GM19452 (cell line): Measurements from ENCODE around the gene NCBP2L.

Experiments
- ATAC-seq: cut with Tn5 transposase; IDR thresholded peaks from one replicate; pipeline ENCODE4 v1.9.1; 2021; ENCODE audit not compliant: unreplicated experiment

The NCBP2L gene

GRCh38 chrX:107777536-107777832 is at the start of gene NCBP2L:
NCBP2L (plus strand) TSS chrX:107777733; CDS start chrX:107794221, 16,488 bp downstream.
- no peak for ATAC-seq

GRCh38 chrX:107728371-107729099 is 49.0 kb upstream of the NCBP2L start:
- no peak for ATAC-seq

DNA sequence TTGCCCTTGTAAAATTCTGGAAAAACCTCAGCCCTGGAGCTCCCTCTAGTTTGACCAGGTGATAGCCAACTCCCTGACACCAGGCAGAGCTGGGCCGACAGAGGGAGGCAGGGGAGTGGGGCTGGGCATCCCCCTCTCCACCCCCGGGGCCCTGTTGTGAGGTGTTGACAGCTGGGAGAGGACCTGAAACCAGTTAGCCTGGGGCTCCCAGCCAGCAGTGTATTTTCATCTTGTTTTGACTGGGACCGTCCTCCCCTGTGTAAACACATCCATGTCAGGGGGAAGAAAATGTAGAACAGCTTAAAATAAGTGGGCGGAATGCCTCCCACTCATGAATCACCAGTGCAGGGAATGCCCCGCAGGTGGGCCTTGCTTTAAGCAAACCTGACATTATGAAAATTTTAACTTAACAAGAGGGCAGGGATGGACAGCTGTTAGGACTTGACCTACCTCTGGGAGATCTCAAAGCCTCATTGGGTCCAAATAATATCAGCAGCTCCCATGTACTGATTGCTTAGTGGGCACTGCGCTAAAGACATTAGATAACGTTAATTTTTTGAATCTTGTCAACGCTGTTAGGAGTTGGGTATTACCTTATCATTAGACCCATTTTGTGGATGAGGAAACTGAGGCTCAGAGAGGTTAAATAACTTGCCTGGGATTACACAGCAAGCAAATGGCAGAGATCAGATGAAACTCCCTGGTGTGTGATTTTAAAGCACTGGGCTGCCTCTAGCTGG is 47.8 kb upstream of the NCBP2L start:
- ATAC-seq, result peak; percentile 77

DNA sequence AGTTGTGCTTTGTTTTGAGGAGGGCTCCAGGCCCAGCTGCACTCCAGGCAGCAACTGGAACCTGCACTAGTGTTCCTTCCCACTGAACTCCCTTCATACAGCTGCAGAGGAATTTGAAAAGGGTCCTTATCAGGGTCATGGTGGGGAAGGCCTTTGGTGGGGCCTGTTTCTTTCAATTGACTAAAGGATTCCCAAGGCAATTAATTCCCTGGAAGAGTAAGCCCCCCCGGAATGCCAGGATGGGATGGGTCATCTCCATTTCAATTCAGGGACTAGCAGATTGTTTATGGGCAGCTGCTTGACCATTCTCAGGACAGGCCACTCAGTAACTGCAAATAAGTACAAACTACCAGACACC is 47.3 kb upstream of the NCBP2L start:
- ATAC-seq, result no peak

DNA sequence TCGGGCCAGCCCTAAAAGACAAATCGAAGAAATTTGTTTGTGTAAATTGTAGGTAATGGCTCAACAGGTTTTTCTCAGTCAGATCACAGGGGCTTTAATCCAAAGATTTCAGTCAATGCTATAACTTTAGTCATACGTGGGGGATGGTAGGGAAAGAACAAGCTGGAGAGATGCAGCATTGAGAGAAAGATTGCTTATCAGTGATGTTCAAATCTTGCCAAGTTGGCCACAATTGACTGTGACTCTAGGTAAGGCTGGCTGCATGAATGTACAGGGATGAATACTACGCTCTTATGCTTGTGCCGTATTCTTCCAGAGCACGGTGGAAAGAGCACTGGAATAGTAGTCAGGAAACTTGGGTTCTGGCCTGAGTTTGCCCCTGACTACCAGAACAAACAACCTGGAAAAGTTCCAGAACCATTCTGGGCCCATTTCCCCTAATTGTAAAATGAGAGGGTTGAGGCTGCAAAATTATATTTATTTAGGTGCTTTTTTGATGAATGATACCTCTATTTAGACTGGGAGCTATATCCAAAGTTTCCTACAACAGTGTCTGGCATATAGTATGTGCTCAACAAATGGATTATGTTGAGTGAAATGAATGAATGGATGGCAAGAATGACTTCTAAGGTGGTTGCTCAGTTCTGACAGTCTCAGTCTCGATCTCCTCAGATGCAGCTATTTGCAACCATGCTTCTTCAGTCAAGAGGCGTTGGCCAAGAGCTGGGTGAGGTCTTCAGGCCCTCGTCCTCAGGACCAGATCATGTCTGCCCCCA is 46.4 kb upstream of the NCBP2L start:
- ATAC-seq, result no peak

DNA sequence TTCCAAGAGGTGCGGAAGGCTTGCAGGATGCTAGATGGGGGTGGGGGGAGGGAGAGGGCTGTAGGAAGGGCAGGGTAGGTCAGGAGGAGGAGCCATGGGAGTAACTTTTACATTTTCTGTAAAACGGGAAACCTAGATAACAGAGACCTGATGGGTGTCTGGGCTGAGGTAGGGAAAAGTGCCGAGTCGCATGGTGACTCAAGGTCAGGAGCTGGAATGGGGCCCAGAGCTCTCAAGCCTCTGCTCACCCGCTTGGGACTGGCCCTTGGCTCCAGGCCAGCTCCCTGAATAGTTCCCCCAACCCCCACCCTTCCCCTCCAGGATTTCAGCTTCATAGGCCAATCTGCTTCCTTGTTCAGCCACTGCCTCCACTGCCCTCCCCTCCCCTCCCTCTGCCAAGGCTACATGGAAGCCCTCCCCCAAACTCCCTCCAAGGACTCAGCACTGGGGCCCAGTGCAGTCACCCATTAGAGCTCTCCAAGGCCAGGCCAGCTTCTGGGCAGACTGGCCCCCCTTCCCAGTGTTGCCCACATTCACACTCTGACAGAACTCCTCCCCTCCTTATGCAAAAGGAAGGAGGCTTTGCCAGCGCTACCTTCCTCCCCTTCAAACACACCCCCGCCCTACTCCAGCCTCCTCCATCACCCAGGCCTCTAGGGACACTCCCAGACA is 45.6 kb upstream of the NCBP2L start:
- no peak for ATAC-seq

DNA sequence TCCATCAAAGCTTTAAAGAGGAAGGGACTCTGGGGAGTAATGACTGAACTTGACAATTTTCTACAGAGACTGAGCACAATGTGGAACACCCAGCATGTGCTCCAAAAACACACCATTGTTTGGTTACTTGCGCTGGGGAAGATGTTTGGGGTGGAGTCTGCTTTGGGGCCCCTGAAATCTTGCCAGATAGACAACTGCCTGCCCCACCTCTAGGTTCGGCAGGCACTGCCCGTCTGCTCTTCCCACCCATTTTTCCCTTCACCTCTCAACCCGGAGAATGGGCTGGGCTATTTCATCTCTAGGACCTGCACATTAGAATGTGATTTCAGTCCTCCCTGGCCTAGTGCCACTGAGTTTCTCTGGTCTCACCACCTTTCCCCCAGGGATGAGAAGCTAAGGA is 43.8 kb upstream of the NCBP2L start:
- no peak for ATAC-seq

DNA sequence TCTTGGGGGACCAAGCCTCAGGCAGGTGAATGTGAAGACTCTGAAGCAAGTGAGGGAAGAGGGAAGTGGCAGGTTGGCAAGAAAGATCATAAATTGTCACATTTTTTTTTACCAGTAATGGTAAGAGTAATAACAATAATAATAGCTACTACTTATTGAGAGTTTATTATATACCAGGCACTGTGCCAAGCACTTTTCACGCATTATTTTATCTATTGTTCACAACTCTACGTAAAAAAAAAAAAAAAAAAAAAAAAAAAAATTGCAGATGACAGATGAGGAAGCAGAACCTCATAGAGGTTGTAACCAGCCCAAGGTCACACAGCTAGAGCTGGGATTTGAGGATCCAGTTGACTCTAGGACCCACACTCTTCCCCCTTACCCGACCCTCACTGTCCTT is 42.9 kb upstream of the NCBP2L start:
- no peak for ATAC-seq

GRCh38 chrX:107736781-107737531 is 40.6 kb upstream of the NCBP2L start:
- no peak for ATAC-seq

GRCh38 chrX:107738272-107738671 is 39.3 kb upstream of the NCBP2L start:
- ATAC-seq, result no peak

GRCh38 chrX:107738768-107739167 is 38.8 kb upstream of the NCBP2L start:
- no peak for ATAC-seq

- no peak for ATAC-seq
Measured at GRCh38 chrX:107739541-107739940, 38.0 kb upstream of the NCBP2L start.

DNA sequence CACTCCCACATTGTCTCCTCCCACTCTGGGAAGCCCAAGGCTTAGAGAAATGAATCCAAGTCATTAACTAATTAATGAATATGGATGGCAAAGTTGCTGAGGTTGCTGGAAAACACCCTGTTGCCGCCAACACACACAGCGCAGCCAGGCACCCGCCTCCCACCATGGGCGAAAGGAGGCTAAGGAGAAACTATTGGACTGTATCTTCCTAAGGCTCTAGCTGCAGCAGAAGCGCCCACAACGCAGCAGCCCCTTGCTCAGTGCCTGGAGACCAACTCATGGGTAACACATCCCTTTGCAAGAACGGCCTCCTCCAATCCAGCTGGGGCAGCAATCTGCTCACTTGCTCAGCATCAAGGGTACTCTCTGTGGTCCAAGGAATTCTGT is 36.1 kb upstream of the NCBP2L start:
- ATAC-seq, result peak; percentile 30

GRCh38 chrX:107742700-107743191 is 34.8 kb upstream of the NCBP2L start:
- no peak for ATAC-seq

DNA sequence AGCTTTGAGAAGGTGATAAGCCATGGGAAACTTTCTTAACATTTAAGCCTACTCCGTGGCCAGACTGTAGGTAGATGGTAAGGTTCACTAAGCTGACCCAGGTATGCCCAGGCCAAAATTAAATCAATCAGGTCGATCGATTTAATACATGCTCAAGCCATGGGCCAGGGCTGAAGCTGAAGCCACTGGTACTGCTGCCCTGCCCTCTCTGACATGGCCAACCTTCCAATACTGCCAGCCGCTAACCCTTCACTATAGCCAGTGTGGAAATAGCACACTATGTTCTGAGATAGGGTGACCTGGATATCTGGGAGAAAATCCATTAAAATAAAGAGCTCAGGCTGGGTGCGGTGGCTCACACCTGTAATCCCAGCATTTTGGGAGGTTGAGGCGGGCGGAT is 33.5 kb upstream of the NCBP2L start:
- no peak for ATAC-seq

- ATAC-seq, result no peak
Measured at GRCh38 chrX:107744868-107745267, 32.7 kb upstream of the NCBP2L start.

DNA sequence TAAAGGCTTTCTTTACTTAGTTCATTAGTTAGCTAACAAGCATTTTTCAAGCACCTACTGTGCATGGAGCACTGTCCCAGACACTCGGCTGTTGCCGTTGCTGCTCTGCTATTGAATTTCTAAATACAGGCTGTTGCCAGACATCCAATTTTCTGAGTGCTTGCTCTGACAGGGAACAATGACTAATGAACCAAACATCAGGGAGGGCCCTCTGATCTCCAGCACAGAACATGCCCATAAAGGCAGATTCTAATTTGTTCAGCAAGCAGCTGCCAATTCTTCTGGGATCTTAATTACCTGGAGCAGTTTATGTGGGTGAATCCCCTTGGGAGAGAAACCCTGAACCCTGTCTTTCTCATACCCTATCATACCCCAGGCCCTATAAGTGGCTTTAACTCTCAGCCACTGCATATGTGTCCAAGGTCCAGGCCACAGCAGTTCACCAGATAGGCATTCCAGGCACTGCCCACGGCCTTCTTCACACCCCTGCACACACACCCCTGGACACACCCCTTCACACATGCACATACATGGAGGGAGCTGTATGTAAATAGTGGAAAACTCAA is 29.9 kb upstream of the NCBP2L start:
- ATAC-seq, result no peak

- no peak for ATAC-seq
Measured at GRCh38 chrX:107748506-107748905, 29.0 kb upstream of the NCBP2L start.

DNA sequence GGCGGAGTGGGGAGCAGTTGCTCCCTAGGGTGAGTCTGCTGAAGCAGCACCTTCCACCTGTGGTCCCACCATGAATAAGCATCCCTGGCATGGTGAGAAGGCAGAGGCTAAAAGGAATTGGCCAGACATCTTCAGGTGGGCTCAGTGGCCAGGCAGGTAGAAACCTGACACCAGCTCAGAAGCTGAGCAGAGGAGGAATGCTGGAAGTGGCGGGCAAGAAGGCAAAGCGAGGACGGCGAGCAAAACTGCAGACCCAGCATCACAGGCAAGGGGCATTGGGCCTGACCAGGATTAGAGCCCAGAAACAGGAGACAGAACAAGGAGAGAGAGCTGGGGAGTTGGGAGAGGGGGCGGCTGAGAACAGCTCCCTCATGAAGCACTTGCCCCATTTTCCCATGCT is 27.3 kb upstream of the NCBP2L start:
- ATAC-seq, result no peak

- no peak for ATAC-seq
Measured at GRCh38 chrX:107750861-107751445, 26.6 kb upstream of the NCBP2L start.
